KMS-11 (cell line): ENCODE measurements around the gene JMY.

Experiments used
- H2AFZ ChIP-seq: fragments of 200-600 bp; sonication (generic); 2 replicates; pipeline ENCODE4 v1.6.1; 2016; ENCODE audit warnings: antibody characterized with exemption, mixed run types, low read depth
- H3K27ac ChIP-seq: fragments of 200-600 bp; sonication (generic); 2 replicates; pipeline ENCODE4 v1.6.1; 2016; ENCODE audit warnings: mild to moderate bottlenecking, mixed run types
- H3K27me3 ChIP-seq: fragments of 200-600 bp; sonication (generic); 2 replicates; pipeline ENCODE4 v1.6.1; 2017; ENCODE audit warnings: mild to moderate bottlenecking, low read depth, mixed run types, moderate library complexity; ENCODE audit not compliant: insufficient read depth
- H3K36me3 ChIP-seq: fragments of 200-600 bp; sonication (generic); 2 replicates; pipeline ENCODE4 v1.6.1; 2017; ENCODE audit warnings: mild to moderate bottlenecking, mixed run types; ENCODE audit not compliant: insufficient read depth
- H3K4me1 ChIP-seq: fragments of 200-600 bp; sonication (generic); 2 replicates; pipeline ENCODE4 v1.6.1; 2016; ENCODE audit warnings: mild to moderate bottlenecking, low read depth, mixed run types; ENCODE audit not compliant: poor library complexity, severe bottlenecking
- H3K4me2 ChIP-seq: fragments of 200-600 bp; sonication (generic); 2 replicates; pipeline ENCODE4 v1.7.0; 2016; ENCODE audit warnings: mild to moderate bottlenecking, mixed run types
- H3K4me3 ChIP-seq: fragments of 200-600 bp; sonication (generic); IDR thresholded peaks from 2 replicates; pipeline ENCODE4 v1.6.1; 2017; ENCODE audit warnings: low read depth, low read length, mixed read lengths; ENCODE audit not compliant: insufficient read depth
- H3K79me2 ChIP-seq: fragments of 200-600 bp; sonication (generic); 2 replicates; pipeline ENCODE4 v1.6.1; 2016; ENCODE audit warnings: low read depth, mixed run types; ENCODE audit not compliant: insufficient read depth
- H3K9ac ChIP-seq: fragments of 200-600 bp; sonication (generic); 2 replicates; pipeline ENCODE4 v1.6.1; 2016; ENCODE audit warnings: mild to moderate bottlenecking, mixed run types
- H4K20me1 ChIP-seq: fragments of 200-600 bp; sonication (generic); 2 replicates; pipeline ENCODE4 v1.6.1; 2016; ENCODE audit warnings: mild to moderate bottlenecking, mixed run types; ENCODE audit not compliant: insufficient read depth
- CTCF ChIP-seq: fragments of 200-600 bp; sonication (generic); conservative IDR thresholded peaks from 2 replicates; pipeline ENCODE4 v1.6.1; 2017; ENCODE audit warnings: low read depth, mild to moderate bottlenecking, antibody characterized with exemption, low read length, moderate library complexity, mixed read lengths

JMY gene

GRCh38 chr5:79330071-79330470 is 94.1 kb downstream of the JMY start:
- Histone ChIP-seq H2AFZ (no peak overlapping the region), H3K4me1 (no peaks in the 10 kb centered on the region), H3K27ac (no peak overlapping the region), H3K79me2 (no peaks in the 10 kb centered on the region), H3K36me3 (no peaks in the 10 kb centered on the region), H3K4me3 (no peak overlapping the region), H4K20me1 (no peaks in the 10 kb centered on the region), H3K27me3 (no peaks in the 10 kb centered on the region), H3K9ac (no peak overlapping the region), H3K4me2 (no peak overlapping the region)
- TF ChIP-seq CTCF = no peak

- H3K4me2 ChIP-seq = no peak overlapping the region
- no peak for TF ChIP-seq CTCF
These were observed 98.1 kb downstream of the JMY start for GRCh38 chr5:79333852-79334557.

DNA sequence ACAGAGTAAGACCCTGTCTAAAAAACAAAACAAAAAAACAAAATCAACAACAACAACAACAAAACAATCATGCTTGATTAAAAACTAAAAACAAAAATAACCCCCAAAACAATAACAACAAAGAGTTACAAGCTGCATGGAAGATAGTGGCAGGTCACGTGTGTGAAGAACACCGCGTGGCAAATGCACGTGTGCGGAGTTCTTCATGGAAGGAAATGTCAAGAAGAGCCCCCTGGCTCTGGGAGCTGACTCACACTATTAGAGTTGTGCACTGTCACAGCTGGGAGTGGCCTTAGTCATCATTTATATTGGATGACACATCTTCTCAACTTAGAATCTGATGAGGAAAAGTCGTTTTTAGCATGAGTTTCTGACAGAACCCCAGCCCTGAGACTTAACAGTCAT is 110.5 kb downstream of the JMY start:
- H3K27ac ChIP-seq = no peak overlapping the region
- H3K79me2 ChIP-seq = no peaks in the 10 kb centered on the region
- no peak overlapping the region for H2AFZ ChIP-seq
- no peaks in the 10 kb centered on the region for H3K4me1 ChIP-seq
- no peak overlapping the region for H3K9ac ChIP-seq
- H4K20me1 ChIP-seq = no peaks in the 10 kb centered on the region
- H3K27me3 ChIP-seq = no peaks in the 10 kb centered on the region
- H3K4me3 ChIP-seq = no peak overlapping the region
- H3K4me2 ChIP-seq = no peak overlapping the region
- TF ChIP-seq CTCF = no peak
- no peaks in the 10 kb centered on the region for H3K36me3 ChIP-seq

More at GRCh38 chr5:79333852-79334557, 98.1 kb downstream of the JMY start:
- Histone ChIP-seq H2AFZ (no peak overlapping the region), H3K36me3 (no peaks in the 10 kb centered on the region), H3K9ac (no peak overlapping the region), H3K27ac (no peak overlapping the region), H3K27me3 (no peaks in the 10 kb centered on the region), H3K79me2 (no peaks in the 10 kb centered on the region), H3K4me3 (no peak overlapping the region), H3K4me1 (no peaks in the 10 kb centered on the region), H4K20me1 (no peaks in the 10 kb centered on the region)

- no peaks in the 10 kb centered on the region for H3K4me1 ChIP-seq
- no peaks in the 10 kb centered on the region for H3K36me3 ChIP-seq
- H3K4me2 ChIP-seq = no peak overlapping the region
- no peaks in the 10 kb centered on the region for H3K27me3 ChIP-seq
- H3K27ac ChIP-seq = no peak overlapping the region
- no peak for TF ChIP-seq CTCF
- no peaks in the 10 kb centered on the region for H3K79me2 ChIP-seq
- H2AFZ ChIP-seq = no peak overlapping the region
- H4K20me1 ChIP-seq = no peaks in the 10 kb centered on the region
- no peak overlapping the region for H3K9ac ChIP-seq
- no peak overlapping the region for H3K4me3 ChIP-seq
These were observed 113.1 kb downstream of the JMY start for GRCh38 chr5:79349047-79349446.
